WTC11 (cell line): Measurements from ENCODE around the gene DIP2A. TPM values are rescaled to one million over a fixed set of nuclear protein-coding genes. Genes with fewer than 3 reads are reported as not detected.

Experiments used
- ATAC-seq: fragments of 200-7000 bp; cut with Tn5 transposase; 2 replicates; pipeline ENCODE4 v1.10.0; 2021; ENCODE audit warnings: mild to moderate bottlenecking, moderate library complexity
- CTCF ChIA-PET: fragments of 300-600 bp; sonication (Branson Sonifier 250); formaldehyde crosslinking; loops from one replicate; lab custom pipeline; 2021; ENCODE audit warnings: antibody characterized with exemption; lab: Charles Lee
- POLR2A ChIA-PET: fragments of 350-600 bp; sonication (Branson Sonifier 250); formaldehyde crosslinking; loops from one replicate; lab custom pipeline; 2021; ENCODE audit warnings: antibody characterized with exemption; lab: Charles Lee
- DNase-seq: peaks from one replicate; pipeline ENCODE4 v3.0.0; 2021; ENCODE audit warnings: low spot score
- H3K27ac Mint-ChIP-seq: 2 replicates; pipeline ENCODE4 v1.8.0; 2021; ENCODE audit warnings: mixed read lengths
- H3K27me3 Mint-ChIP-seq: 2 replicates; pipeline ENCODE4 v1.8.0; 2021; ENCODE audit warnings: low read depth, mild to moderate bottlenecking, moderate library complexity, mixed read lengths
- H3K36me3 Mint-ChIP-seq: 2 replicates; pipeline ENCODE4 v1.8.0; 2021; ENCODE audit warnings: mixed read lengths
- H3K4me1 Mint-ChIP-seq: 2 replicates; pipeline ENCODE4 v1.8.0; 2022; ENCODE audit warnings: mixed read lengths
- H3K4me3 Mint-ChIP-seq: 2 replicates; pipeline ENCODE4 v1.8.0; 2021; ENCODE audit warnings: mild to moderate bottlenecking, moderate library complexity, mixed read lengths
- H3K9me3 Mint-ChIP-seq: 2 replicates; pipeline ENCODE4 v1.8.0; 2021; ENCODE audit warnings: mixed read lengths
- AFF4 ChIP-seq: sonication (generic); formaldehyde crosslinking; IDR thresholded peaks from 2 replicates; pipeline ENCODE4 v1.8.1; 2023; ENCODE audit warnings: mild to moderate bottlenecking, missing genetic modification reagents, borderline replicate concordance
- AR ChIP-seq: fragments of 250-450 bp; sonication (Bioruptor Pico); IDR thresholded peaks from 2 replicates; pipeline ENCODE4 v1.9.0; 2021; ENCODE audit warnings: mild to moderate bottlenecking
- CREB1 ChIP-seq: sonication (generic); formaldehyde crosslinking; IDR thresholded peaks from 2 replicates; pipeline ENCODE4 v1.8.0; 2023; ENCODE audit warnings: mild to moderate bottlenecking, missing genetic modification reagents
- CTCF ChIP-seq: fragments of 200-600 bp; IDR thresholded peaks from 2 replicates; pipeline ENCODE4 v1.8.0; 2022; ENCODE audit warnings: antibody characterized with exemption
- FOXK1 ChIP-seq: sonication (generic); formaldehyde crosslinking; IDR thresholded peaks from 2 replicates; pipeline ENCODE4 v1.8.0; 2022; ENCODE audit warnings: mild to moderate bottlenecking, moderate library complexity, missing genetic modification reagents
- JUN ChIP-seq: sonication (generic); formaldehyde crosslinking; IDR thresholded peaks from 2 replicates; pipeline ENCODE4 v1.8.0; 2023; ENCODE audit warnings: mild to moderate bottlenecking, missing genetic modification reagents
- MYBL2 ChIP-seq: sonication (generic); formaldehyde crosslinking; IDR thresholded peaks from 2 replicates; pipeline ENCODE4 v1.8.1; 2023; ENCODE audit warnings: mild to moderate bottlenecking, moderate library complexity, missing genetic modification reagents
- NFYB ChIP-seq: sonication (generic); formaldehyde crosslinking; conservative IDR thresholded peaks from 2 replicates; pipeline ENCODE4 v1.8.0; 2022; ENCODE audit warnings: low read depth, missing genetic modification reagents
- NR2C2 ChIP-seq: sonication (generic); formaldehyde crosslinking; IDR thresholded peaks from 2 replicates; pipeline ENCODE4 v1.8.0; 2022; ENCODE audit warnings: mild to moderate bottlenecking, missing genetic modification reagents
- OVOL2 ChIP-seq: fragments of 250-450 bp; sonication (Bioruptor Pico); IDR thresholded peaks from 2 replicates; pipeline ENCODE4 v1.9.0; 2021; ENCODE audit warnings: mild to moderate bottlenecking, borderline replicate concordance
- RELA ChIP-seq: sonication (generic); formaldehyde crosslinking; IDR thresholded peaks from 2 replicates; pipeline ENCODE4 v1.8.1; 2022; ENCODE audit warnings: missing genetic modification reagents, mild to moderate bottlenecking, borderline replicate concordance
- SP1 ChIP-seq: sonication (generic); formaldehyde crosslinking; conservative IDR thresholded peaks from 2 replicates; pipeline ENCODE4 v1.8.1; 2022; ENCODE audit warnings: missing genetic modification reagents
- TEAD4 ChIP-seq: sonication (generic); formaldehyde crosslinking; IDR thresholded peaks from 2 replicates; pipeline ENCODE4 v1.8.0; 2022; ENCODE audit warnings: mild to moderate bottlenecking, missing genetic modification reagents
- ZBTB21 ChIP-seq: sonication (generic); formaldehyde crosslinking; IDR thresholded peaks from 2 replicates; pipeline ENCODE4 v1.8.1; 2023; ENCODE audit warnings: mild to moderate bottlenecking, missing genetic modification reagents, borderline replicate concordance
- ZBTB43 ChIP-seq: sonication (generic); formaldehyde crosslinking; IDR thresholded peaks from 2 replicates; pipeline ENCODE4 v1.8.1; 2023; ENCODE audit warnings: mild to moderate bottlenecking, missing genetic modification reagents
- ZNF138 ChIP-seq: sonication (generic); formaldehyde crosslinking; conservative IDR thresholded peaks from 2 replicates; pipeline ENCODE4 v1.8.1; 2022; ENCODE audit warnings: mild to moderate bottlenecking, moderate library complexity, missing genetic modification reagents
- ZNF281 ChIP-seq: sonication (generic); formaldehyde crosslinking; IDR thresholded peaks from 2 replicates; pipeline ENCODE4 v1.8.0; 2023; ENCODE audit warnings: mild to moderate bottlenecking, missing genetic modification reagents
- ZNF423 ChIP-seq: fragments of 250-450 bp; sonication (Bioruptor Pico); IDR thresholded peaks from 2 replicates; pipeline ENCODE4 v2.1.2; 2022; ENCODE audit warnings: mild to moderate bottlenecking, moderate library complexity
- ZSCAN18 ChIP-seq: fragments of 250-450 bp; sonication (Bioruptor Pico); IDR thresholded peaks from 2 replicates; pipeline ENCODE4 v2.1.2; 2022; ENCODE audit warnings: mild to moderate bottlenecking, moderate library complexity
- total RNA-seq: library from RNA; stranded (reverse); gene quantifications from 3 replicates; pipeline ENCODE4 v1.2.3, GENCODE V29; 2021

DIP2A gene
- total RNA-seq, 1 experiment from 2014 or later, result 39.4 TPM

- POLR2A ChIA-PET, result no interaction called here
- CTCF ChIA-PET, result no interaction called here
- Mint-ChIP-seq H3K27me3 (no peaks in the 10 kb centered on the region; the same call in 1 of the 2 replicates), H3K36me3 (peaks cover 26% of the 10 kb centered on the region), H3K9me3 (no peaks in the 10 kb centered on the region), H3K4me1 (peaks cover 23% of the 10 kb centered on the region), H3K4me3 (no peak overlapping the region), H3K27ac (0 out of 2 replicates have a peak overlapping the region, but pooled peaks have one; percentile 68)
- TF ChIP-seq FOXK1 (no peak), ZSCAN18 (CRISPR knock-in tag) (no peak), JUN (CRISPR knock-in tag) (no peak), OVOL2 (no peak), ZNF138 (CRISPR knock-in tag) (no peak), ZNF423 (no peak), NR2C2 (CRISPR knock-in tag) (no peak), MYBL2 (CRISPR knock-in tag) (no peak), NFYB (CRISPR knock-in tag) (no peak), AR (CRISPR knock-in tag) (no peak)
- no peak for ATAC-seq
- DNase-seq, result no peak
These were observed 31.2 kb upstream of the DIP2A start for GRCh38 chr21:46427516-46427915.

GRCh38 chr21:46428286-46428685 is 30.4 kb upstream of the DIP2A start:
- no peak for ATAC-seq
- no peaks in the 10 kb centered on the region for H3K27me3 Mint-ChIP-seq
- CTCF ChIA-PET, result no interaction called here
- POLR2A ChIA-PET, result no interaction called here
- H3K9me3 Mint-ChIP-seq, result no peaks in the 10 kb centered on the region
- peaks cover 17% of the 10 kb centered on the region for H3K4me1 Mint-ChIP-seq
- no peak for DNase-seq
- H3K27ac Mint-ChIP-seq, result no peak overlapping the region
- H3K36me3 Mint-ChIP-seq, result peaks cover 28% of the 10 kb centered on the region
- no peak overlapping the region for H3K4me3 Mint-ChIP-seq
- no peak for TF ChIP-seq AR (CRISPR knock-in tag)
- TF ChIP-seq AFF4 (CRISPR knock-in tag), result no peak
- no peak for TF ChIP-seq SP1 (CRISPR knock-in tag)
- TF ChIP-seq RELA, result no peak
- no peak for TF ChIP-seq ZBTB43
- TF ChIP-seq CREB1 (CRISPR knock-in tag), result no peak
- TF ChIP-seq CTCF, result no peak
- no peak for TF ChIP-seq ZNF281
- TF ChIP-seq TEAD4 (CRISPR knock-in tag), result no peak
- no peak for TF ChIP-seq ZBTB21 (CRISPR knock-in tag)
